BLaER1 treated with 17β-estradiol and CSF1 and Interleukin-3, amounts not matched to agents 10 nM and 100 nM (cell line): ENCODE measurements around the gene MB21D2.

Experiments
- H3K27ac ChIP-seq, 11 experiments: shearing (Covaris generic); formaldehyde crosslinking; 2 replicates each; pipeline ENCODE4 v1.8.1; 2022
- H3K27me3 ChIP-seq, 11 experiments: shearing (Covaris generic); formaldehyde crosslinking; 2 replicates each; pipeline ENCODE4 v1.8.1; 2022
- H3K36me3 ChIP-seq, 11 experiments: shearing (Covaris generic); formaldehyde crosslinking; 2 replicates each; pipeline ENCODE4 v1.8.1; 2022
- H3K4me1 ChIP-seq, 10 experiments: shearing (Covaris generic); formaldehyde crosslinking; 2 replicates each; pipeline ENCODE4 v1.8.1; 2022
- H3K4me2 ChIP-seq, 11 experiments: shearing (Covaris generic); formaldehyde crosslinking; 2 replicates each; pipeline ENCODE4 v1.8.1; 2022
- H3K4me3 ChIP-seq, 10 experiments: shearing (Covaris generic); formaldehyde crosslinking; 2 replicates each; pipeline ENCODE4 v1.8.1; 2022
- H3K9ac ChIP-seq, 11 experiments: shearing (Covaris generic); formaldehyde crosslinking; 2 replicates each; pipeline ENCODE4 v1.8.1; 2022
- H3K9me3 ChIP-seq, 11 experiments: shearing (Covaris generic); formaldehyde crosslinking; replicated peaks in 1 of 11; 2 replicates each; pipeline ENCODE4 v1.8.1; 2022
- H4K20me1 ChIP-seq, 11 experiments: shearing (Covaris generic); formaldehyde crosslinking; 2 replicates each; pipeline ENCODE4 v1.8.1; 2022
- Cebpa-rat ChIP-seq, 11 experiments: shearing (Covaris generic); IDR thresholded peaks; 2 replicates each; pipeline ENCODE4 v1.8.1; 2022

MB21D2 gene

DNA sequence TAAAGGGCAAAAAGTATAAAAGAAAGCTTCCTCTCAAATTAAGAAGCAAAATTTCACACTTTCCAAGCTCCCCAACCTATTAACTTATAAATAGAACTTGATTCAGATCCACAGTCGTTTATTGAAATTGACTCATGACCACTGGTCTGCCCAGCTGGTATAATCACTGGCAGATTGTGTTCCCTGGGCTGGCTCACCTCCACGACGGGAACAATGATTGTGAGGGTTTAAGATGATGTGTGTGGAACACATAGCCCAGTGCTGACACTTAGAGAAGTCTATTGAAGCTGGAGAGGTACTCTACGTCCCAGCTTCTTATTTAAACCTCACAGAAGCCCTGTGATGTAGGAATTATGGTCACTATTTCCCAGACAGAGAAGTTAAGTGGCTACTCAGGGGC is 90.4 kb downstream of the MB21D2 start:
- no peak overlapping the region for H3K27ac ChIP-seq
- no peak overlapping the region for H3K4me3 ChIP-seq
- no peaks in the 10 kb centered on the region for H3K27me3 ChIP-seq
- H3K4me1 ChIP-seq: peaks cover 0 to 11% (median 0%) of the 10 kb centered on the region in 10 experiments; a peak in 5 of 20 replicates
- H4K20me1 ChIP-seq: no peaks in the 10 kb centered on the region
- no peak for TF ChIP-seq Cebpa-rat (IDR thresholded peaks at IDR 0.05)
- H3K36me3 ChIP-seq: no peaks in the 10 kb centered on the region
- 0 out of 22 replicates have a peak, but pooled peaks cover 0 to 5% (median 0%) of the 10 kb centered on the region in 11 experiments for H3K9me3 ChIP-seq
- no peak overlapping the region for H3K4me2 ChIP-seq
- H3K9ac ChIP-seq: no peak overlapping the region

DNA sequence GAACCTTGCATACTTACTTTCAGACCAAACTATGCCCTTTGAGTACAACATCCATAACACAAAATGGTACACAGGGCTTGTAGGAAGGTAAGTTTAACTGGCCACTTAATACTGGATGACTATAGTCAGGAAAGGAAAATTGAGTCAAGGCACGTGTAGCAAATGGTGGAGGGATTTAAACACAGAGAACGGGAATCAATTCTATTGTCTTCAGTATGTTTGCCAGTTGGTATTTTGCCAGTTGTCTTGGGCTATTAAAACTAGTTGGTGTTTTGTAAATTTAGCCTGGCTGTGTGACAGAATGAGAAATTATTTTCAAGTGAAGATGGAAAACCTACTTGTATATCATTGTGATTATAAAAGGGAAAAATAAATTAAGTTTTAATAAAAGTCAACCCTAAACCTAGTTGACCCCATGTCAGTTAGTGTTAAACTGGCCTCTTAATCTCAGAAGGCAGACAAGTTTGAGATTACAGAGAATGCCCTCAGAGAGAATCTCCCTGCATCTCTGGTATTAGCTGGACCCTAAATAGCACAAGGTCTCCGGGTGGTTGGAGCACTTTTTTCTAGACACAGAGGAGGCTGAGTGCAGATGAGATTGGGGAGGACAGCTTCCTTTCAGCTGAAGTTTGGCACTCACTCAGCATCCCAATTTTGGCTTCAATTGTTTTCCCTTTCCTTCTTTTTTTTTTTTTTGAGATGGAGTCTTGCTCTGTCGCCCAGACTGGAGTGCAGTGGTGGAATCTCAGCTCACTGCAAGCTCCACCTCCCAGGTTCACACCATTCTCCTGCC is 91.2 kb downstream of the MB21D2 start:
- Histone ChIP-seq H3K36me3 (no peaks in the 10 kb centered on the region), H3K27ac (no peak overlapping the region), H3K4me1 (peaks cover 0 to 19% (median 0%) of the 10 kb centered on the region in 10 experiments; a peak in 5 of 20 replicates), H3K4me3 (no peak overlapping the region), H3K27me3 (no peaks in the 10 kb centered on the region), H3K9me3 (0 out of 22 replicates have a peak, but pooled peaks cover 0 to 5% (median 0%) of the 10 kb centered on the region in 11 experiments), H4K20me1 (no peaks in the 10 kb centered on the region), H3K4me2 (peak overlapping the region in 2 of 11 experiments; percentile 37 to 51; a peak in 4 of 22 replicates), H3K9ac (no peak overlapping the region)
- no peak for TF ChIP-seq Cebpa-rat (IDR thresholded peaks at IDR 0.05)

DNA sequence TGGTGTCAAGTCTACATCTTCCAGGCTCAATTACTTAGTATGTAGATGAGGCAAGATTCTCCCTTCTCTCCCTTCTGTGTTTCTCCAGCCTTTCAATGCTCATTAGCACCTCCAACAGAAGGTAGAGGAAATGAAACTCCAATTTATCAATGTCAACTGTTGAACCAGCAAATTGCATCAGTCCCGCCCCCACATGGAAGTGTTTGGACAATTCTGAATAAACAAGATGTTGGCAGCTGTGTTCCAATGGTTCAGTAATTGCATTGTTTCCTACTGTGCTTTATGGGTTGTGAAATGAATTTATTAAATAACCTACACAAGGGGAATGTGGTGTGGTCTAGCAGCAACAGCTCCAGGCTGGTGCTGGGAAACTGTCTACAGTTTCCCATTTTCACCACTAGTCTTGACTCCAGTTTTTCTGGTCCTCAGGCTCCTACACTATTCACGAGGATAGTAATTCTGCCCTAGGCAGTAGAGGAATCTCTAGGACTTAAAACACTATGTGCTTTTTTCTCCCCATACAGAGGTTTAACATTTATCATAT is 91.9 kb downstream of the MB21D2 start:
- H3K4me2 ChIP-seq: peak overlapping the region in 2 of 11 experiments; percentile 37 to 51; a peak in 5 of 22 replicates
- H4K20me1 ChIP-seq: no peaks in the 10 kb centered on the region
- no peak for TF ChIP-seq Cebpa-rat (IDR thresholded peaks at IDR 0.05)
- H3K36me3 ChIP-seq: no peaks in the 10 kb centered on the region
- 0 out of 22 replicates have a peak, but pooled peaks cover 0 to 5% (median 0%) of the 10 kb centered on the region in 11 experiments for H3K9me3 ChIP-seq
- no peak overlapping the region for H3K9ac ChIP-seq
- no peaks in the 10 kb centered on the region for H3K27me3 ChIP-seq
- no peak overlapping the region for H3K4me3 ChIP-seq
- no peak overlapping the region for H3K27ac ChIP-seq
- peaks cover 0 to 22% (median 0%) of the 10 kb centered on the region in 10 experiments; a peak in 5 of 20 replicates for H3K4me1 ChIP-seq

DNA sequence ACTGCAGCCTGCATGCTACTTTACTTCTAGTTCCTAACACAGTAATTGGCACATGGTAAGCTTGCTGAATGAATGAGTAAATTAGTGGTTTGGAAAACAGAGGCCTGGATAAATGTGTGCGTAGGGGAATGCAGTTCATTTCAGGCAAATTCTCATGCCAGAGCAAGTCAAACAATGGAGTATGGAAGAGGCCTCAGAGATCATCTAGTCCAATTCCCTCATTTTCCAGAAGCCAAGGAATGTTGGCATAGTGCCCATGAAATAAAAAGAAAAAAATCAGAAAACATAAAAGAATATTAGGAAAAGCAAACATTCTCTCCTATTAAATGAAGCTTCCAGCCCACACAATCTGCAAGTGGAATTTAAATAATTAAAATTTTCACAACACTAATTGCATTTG is 92.4 kb downstream of the MB21D2 start:
- Histone ChIP-seq H3K4me3 (no peak overlapping the region), H3K4me2 (peak overlapping the region in 2 of 11 experiments; percentile 37 to 51; a peak in 4 of 22 replicates), H4K20me1 (no peaks in the 10 kb centered on the region), H3K27ac (no peak overlapping the region), H3K36me3 (no peaks in the 10 kb centered on the region), H3K4me1 (peaks cover 0 to 22% (median 0%) of the 10 kb centered on the region in 10 experiments; a peak in 5 of 20 replicates), H3K27me3 (no peaks in the 10 kb centered on the region), H3K9me3 (0 out of 22 replicates have a peak, but pooled peaks cover 0 to 5% (median 0%) of the 10 kb centered on the region in 11 experiments), H3K9ac (no peak overlapping the region)
- TF ChIP-seq Cebpa-rat (IDR thresholded peaks at IDR 0.05): no peak

DNA sequence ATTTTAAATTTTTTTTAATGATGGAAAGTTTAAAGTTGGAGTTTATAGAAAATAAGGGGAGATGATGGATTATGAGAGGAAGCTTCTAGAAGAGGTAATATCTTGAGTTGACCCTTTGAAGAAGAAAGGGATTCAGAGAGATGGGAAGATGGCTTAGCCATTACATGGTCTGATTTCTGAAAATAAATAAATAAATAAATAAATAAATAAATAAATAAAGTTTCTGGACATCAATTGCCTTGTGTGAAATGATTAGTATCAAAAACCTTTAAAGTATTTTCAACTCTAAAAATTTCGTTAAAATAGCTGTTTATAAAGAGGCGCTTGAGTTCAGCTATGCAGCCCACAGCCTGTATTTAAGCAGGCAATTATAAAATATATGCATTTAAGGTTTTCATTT is 93.3 kb downstream of the MB21D2 start:
- H3K4me1 ChIP-seq: peaks cover 0 to 29% (median 0%) of the 10 kb centered on the region in 10 experiments; a peak in 5 of 20 replicates
- H3K27ac ChIP-seq: no peak overlapping the region
- no peaks in the 10 kb centered on the region for H3K36me3 ChIP-seq
- no peak overlapping the region for H3K4me2 ChIP-seq
- H3K9me3 ChIP-seq: 0 out of 22 replicates have a peak, but pooled peaks cover 0 to 5% (median 0%) of the 10 kb centered on the region in 11 experiments
- H3K27me3 ChIP-seq: no peaks in the 10 kb centered on the region
- H4K20me1 ChIP-seq: no peaks in the 10 kb centered on the region
- no peak for TF ChIP-seq Cebpa-rat (IDR thresholded peaks at IDR 0.05)
- H3K9ac ChIP-seq: no peak overlapping the region
- no peak overlapping the region for H3K4me3 ChIP-seq

DNA sequence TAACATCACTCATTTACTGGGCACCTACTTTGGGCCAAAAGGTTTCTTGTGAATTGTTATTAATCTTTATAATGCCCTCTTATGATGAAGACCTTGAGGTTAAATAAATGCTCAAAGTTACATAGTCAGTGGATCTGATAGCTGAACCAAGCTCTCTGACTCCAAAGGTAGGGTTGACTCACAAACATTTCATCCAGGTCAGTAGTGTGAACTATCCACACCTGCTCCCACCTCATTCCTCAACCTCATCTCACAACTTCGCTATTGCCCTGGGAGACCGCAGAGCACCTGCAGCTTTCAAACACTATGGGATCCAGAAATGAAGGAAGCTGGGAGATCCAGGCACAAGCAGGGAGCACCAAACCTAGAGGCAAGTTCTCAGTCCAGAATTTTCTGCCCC is 96.5 kb downstream of the MB21D2 start:
- Histone ChIP-seq H3K9me3 (no peaks in the 10 kb centered on the region), H3K4me3 (no peak overlapping the region), H3K4me1 (peaks cover 0 to 53% (median 0%) of the 10 kb centered on the region in 10 experiments; a peak in 5 of 20 replicates), H3K27ac (no peak overlapping the region), H3K36me3 (no peaks in the 10 kb centered on the region), H3K9ac (no peak overlapping the region), H3K27me3 (no peaks in the 10 kb centered on the region), H3K4me2 (0 out of 22 replicates have a peak overlapping the region, but pooled peaks of 1 of the 11 experiments have one; percentile 26), H4K20me1 (no peaks in the 10 kb centered on the region)
- TF ChIP-seq Cebpa-rat (IDR thresholded peaks at IDR 0.05): no peak

DNA sequence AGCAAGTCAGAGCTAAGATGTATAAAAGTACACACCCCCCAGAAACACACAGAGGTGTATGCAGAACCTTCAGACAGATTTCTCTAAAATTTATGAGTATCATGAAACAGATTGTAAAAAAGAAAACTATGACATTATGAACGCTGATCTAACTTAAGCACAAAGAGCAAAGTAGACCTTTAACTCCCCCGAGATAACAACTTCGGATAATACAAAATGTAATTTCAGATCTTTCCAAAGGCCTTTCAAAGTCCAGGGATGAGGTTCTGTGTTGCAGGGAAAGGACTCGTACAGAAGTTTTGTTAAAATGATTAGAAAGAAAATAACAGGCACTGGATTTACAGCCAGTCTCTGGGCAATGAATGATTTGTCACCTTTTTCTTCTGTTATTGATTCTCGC is 97.5 kb downstream of the MB21D2 start:
- H3K9me3 ChIP-seq: no peaks in the 10 kb centered on the region
- no peak overlapping the region for H3K4me3 ChIP-seq
- H3K4me1 ChIP-seq: peaks cover 0 to 45% (median 0%) of the 10 kb centered on the region in 10 experiments; a peak in 4 of 20 replicates
- TF ChIP-seq Cebpa-rat (IDR thresholded peaks at IDR 0.05): no peak
- no peak overlapping the region for H3K9ac ChIP-seq
- H3K27me3 ChIP-seq: no peaks in the 10 kb centered on the region
- peak overlapping the region in 1 of 11 experiments; percentile 57; a peak in 1 of 22 replicates for H3K4me2 ChIP-seq
- H4K20me1 ChIP-seq: no peaks in the 10 kb centered on the region
- H3K27ac ChIP-seq: no peak overlapping the region
- no peaks in the 10 kb centered on the region for H3K36me3 ChIP-seq

DNA sequence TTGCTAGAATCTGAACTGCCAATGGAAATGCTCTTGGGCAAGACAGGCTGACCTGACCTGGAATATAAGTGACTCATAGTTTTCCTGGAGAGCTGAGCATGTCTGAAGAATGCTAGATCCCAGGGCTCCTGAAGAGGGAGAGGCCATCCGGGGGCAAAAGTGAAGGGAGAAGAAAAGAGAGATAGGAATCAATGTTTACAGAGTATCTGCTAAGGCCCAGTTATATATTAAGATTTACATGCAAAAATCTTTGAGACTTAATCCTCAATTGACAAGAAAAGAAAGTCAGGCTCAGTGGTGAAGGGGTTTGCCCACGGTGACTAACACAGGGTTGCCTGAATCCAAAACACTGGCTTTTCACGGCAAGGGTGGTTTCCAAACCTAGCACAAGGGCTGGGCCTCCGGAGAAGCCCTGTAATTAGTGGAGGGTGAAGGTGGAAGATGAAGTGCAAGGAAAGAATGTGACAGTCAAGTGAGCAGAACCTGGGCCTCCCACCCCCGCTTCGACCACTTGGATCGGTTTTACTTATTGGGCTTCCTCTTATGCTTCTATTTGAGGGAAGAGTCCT is 98.6 kb downstream of the MB21D2 start:
- peaks cover 0 to 45% (median 0%) of the 10 kb centered on the region in 10 experiments; a peak in 4 of 20 replicates for H3K4me1 ChIP-seq
- no peak overlapping the region for H3K9ac ChIP-seq
- no peaks in the 10 kb centered on the region for H4K20me1 ChIP-seq
- no peaks in the 10 kb centered on the region for H3K36me3 ChIP-seq
- H3K4me3 ChIP-seq: no peak overlapping the region
- H3K27ac ChIP-seq: 0 out of 22 replicates have a peak overlapping the region, but pooled peaks of 1 of the 11 experiments have one; percentile 2
- H3K9me3 ChIP-seq: no peaks in the 10 kb centered on the region
- no peak for TF ChIP-seq Cebpa-rat (IDR thresholded peaks at IDR 0.05)
- peak overlapping the region in 2 of 11 experiments; percentile 51 to 57; a peak in 4 of 22 replicates for H3K4me2 ChIP-seq
- H3K27me3 ChIP-seq: no peaks in the 10 kb centered on the region

DNA sequence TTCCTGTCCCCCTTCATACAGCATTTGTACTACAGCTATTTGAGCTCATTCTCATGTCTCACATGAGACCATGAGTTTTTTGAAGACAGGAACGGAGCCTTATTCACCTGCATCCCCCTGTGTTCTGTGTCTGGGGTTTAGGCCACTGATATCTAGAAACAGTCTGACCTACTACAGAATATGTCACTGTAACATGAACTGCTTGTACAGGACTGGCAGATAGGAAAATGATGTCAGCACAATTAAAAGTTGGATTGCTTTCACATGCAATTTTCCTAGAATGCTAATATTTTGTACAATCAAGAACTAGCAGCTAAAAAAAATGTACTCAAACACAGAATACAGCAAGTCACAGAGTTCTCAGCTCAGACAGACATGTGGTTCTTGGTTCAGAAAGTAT is 99.5 kb downstream of the MB21D2 start:
- no peak overlapping the region for H3K4me3 ChIP-seq
- H3K27me3 ChIP-seq: no peaks in the 10 kb centered on the region
- peaks cover 0 to 45% (median 0%) of the 10 kb centered on the region in 10 experiments; a peak in 4 of 20 replicates for H3K4me1 ChIP-seq
- peak overlapping the region in 2 of 11 experiments; percentile 6 to 27; a peak in 1 of 22 replicates for H3K4me2 ChIP-seq
- H3K9me3 ChIP-seq: no peaks in the 10 kb centered on the region
- H3K9ac ChIP-seq: no peak overlapping the region
- no peaks in the 10 kb centered on the region for H4K20me1 ChIP-seq
- TF ChIP-seq Cebpa-rat (IDR thresholded peaks at IDR 0.05): no peak
- H3K27ac ChIP-seq: no peak overlapping the region
- no peaks in the 10 kb centered on the region for H3K36me3 ChIP-seq
